Neural progenitor cell (in vitro differentiated cells): ENCODE measurements around the gene RELN. TPM values are rescaled to one million over a fixed set of nuclear protein-coding genes. Genes with fewer than 3 reads are reported as not detected.

Experiments used
- DNase-seq: peaks from one replicate; pipeline ENCODE4 v3.0.0-alpha.2; 2016; ENCODE audit warnings: low spot score
- H2AFZ ChIP-seq: fragments of 200-600 bp; sonication (generic); replicated peaks from 2 replicates; pipeline ENCODE4 v1.6.1; 2016; ENCODE audit warnings: antibody characterized with exemption
- H3F3A ChIP-seq: fragments of 200-600 bp; sonication (generic); 2 replicates; pipeline ENCODE4 v1.6.1; 2016; ENCODE audit warnings: antibody characterized with exemption, low read depth
- H3K27ac ChIP-seq: fragments of 200-600 bp; sonication (generic); 2 replicates; pipeline ENCODE4 v1.5.1; 2016; ENCODE audit warnings: mild to moderate bottlenecking
- H3K27me3 ChIP-seq: fragments of 200-600 bp; sonication (generic); 2 replicates; pipeline ENCODE4 v1.6.1; 2016; ENCODE audit warnings: mild to moderate bottlenecking, moderate library complexity
- H3K36me3 ChIP-seq: fragments of 200-600 bp; sonication (generic); 2 replicates; pipeline ENCODE4 v1.5.1; 2016
- H3K4me1 ChIP-seq: fragments of 200-600 bp; sonication (generic); 2 replicates; pipeline ENCODE4 v1.6.1; 2016; ENCODE audit warnings: mixed run types
- H3K4me2 ChIP-seq: fragments of 200-600 bp; sonication (generic); 2 replicates; pipeline ENCODE4 v1.6.1; 2016
- H3K4me3 ChIP-seq: fragments of 200-600 bp; sonication (generic); 2 replicates; pipeline ENCODE4 v1.5.1; 2016
- H3K79me2 ChIP-seq: fragments of 200-600 bp; sonication (generic); 2 replicates; pipeline ENCODE4 v1.6.1; 2016; ENCODE audit warnings: low read depth
- H3K9ac ChIP-seq: fragments of 200-600 bp; sonication (generic); 2 replicates; pipeline ENCODE4 v1.6.1; 2016
- H3K9me3 ChIP-seq: fragments of 200-600 bp; sonication (generic); 2 replicates; pipeline ENCODE4 v1.5.1; 2016; ENCODE audit warnings: low read depth
- H4K20me1 ChIP-seq: fragments of 200-600 bp; sonication (generic); 2 replicates; pipeline ENCODE4 v1.6.1; 2016; ENCODE audit warnings: low read depth
- H3K27ac Mint-ChIP-seq: 3 replicates; pipeline ENCODE4 v1.8.0; 2021; ENCODE audit warnings: mixed read lengths
- H3K27me3 Mint-ChIP-seq: 2 replicates; pipeline ENCODE4 v1.8.0; 2022; ENCODE audit warnings: low read depth, mild to moderate bottlenecking, inconsistent platforms, moderate library complexity, mixed read lengths; ENCODE audit not compliant: insufficient read depth
- H3K36me3 Mint-ChIP-seq: 3 replicates; pipeline ENCODE4 v1.8.0; 2021; ENCODE audit warnings: mixed read lengths
- H3K4me1 Mint-ChIP-seq: 3 replicates; pipeline ENCODE4 v1.8.0; 2021; ENCODE audit warnings: mixed read lengths
- H3K4me3 Mint-ChIP-seq: 3 replicates; pipeline ENCODE4 v1.8.0; 2021; ENCODE audit warnings: mild to moderate bottlenecking, moderate library complexity, mixed read lengths
- H3K9me3 Mint-ChIP-seq: 3 replicates; pipeline ENCODE4 v1.8.0; 2020; ENCODE audit warnings: mixed read lengths
- EZH2 ChIP-seq: fragments of 200-600 bp; sonication (generic); IDR thresholded peaks from 2 replicates; pipeline ENCODE4 v1.6.1; 2017; ENCODE audit warnings: antibody characterized with exemption, mild to moderate bottlenecking, moderate library complexity
- EZH2phosphoT487 ChIP-seq: fragments of 200-600 bp; sonication (generic); IDR thresholded peaks from 2 replicates; pipeline ENCODE4 v1.6.1; 2017; ENCODE audit warnings: antibody characterized with exemption
- total RNA-seq: library from RNA; depleted of rRNA; stranded (reverse); fragments of >200 nt; gene quantifications from 2 replicates; pipeline ENCODE4 v1.2.3, GENCODE V29; 2015; ENCODE audit warnings: low replicate concordance
- TF ChIP-seq, protein P1 (sequence below): fragments of 200-600 bp; sonication (generic); IDR thresholded peaks from 2 replicates; pipeline ENCODE4 v1.5.1; 2017; ENCODE audit warnings: antibody characterized with exemption, mild to moderate bottlenecking

RELN gene
- total RNA-seq, 1 donor from 2014 or later, result 0.02 TPM

DNA sequence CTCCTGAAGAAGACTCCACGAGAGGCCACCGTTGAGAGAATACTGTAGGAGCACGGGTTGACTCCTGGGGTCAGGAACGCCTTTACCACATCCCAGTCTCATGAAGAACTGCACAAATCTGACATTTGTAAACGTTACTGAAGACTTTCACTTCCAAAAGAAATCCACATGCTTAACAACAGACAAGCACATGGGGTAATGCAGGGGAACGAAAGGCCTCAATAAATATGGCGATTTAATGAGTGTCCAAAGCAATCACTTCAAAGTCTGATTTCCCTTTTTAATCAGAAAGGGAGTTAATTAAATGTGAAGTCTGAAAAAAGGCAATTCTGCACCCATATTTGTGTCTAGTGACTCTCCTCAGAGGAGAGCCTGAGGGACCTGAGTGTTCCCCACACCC, 449.1 kb downstream of the RELN start:
- no peaks in the 10 kb centered on the region for H3K79me2 ChIP-seq
- H3K4me2 ChIP-seq, result no peak overlapping the region
- no peaks in the 10 kb centered on the region for H3K9me3 ChIP-seq
- no peaks in the 10 kb centered on the region for H3K27me3 ChIP-seq
- H3K36me3 Mint-ChIP-seq, result no peaks in the 10 kb centered on the region
- H3K4me3 ChIP-seq, result no peak overlapping the region
- H3K4me1 Mint-ChIP-seq, result peaks cover 6% of the 10 kb centered on the region
- no peaks in the 10 kb centered on the region for H4K20me1 ChIP-seq
- H3K27ac ChIP-seq, result no peak overlapping the region
- peaks cover 2% of the 10 kb centered on the region for H3K9me3 Mint-ChIP-seq
- no peak for DNase-seq
- peaks cover 5% of the 10 kb centered on the region for H3K27me3 Mint-ChIP-seq
- no peaks in the 10 kb centered on the region for H3F3A ChIP-seq
- no peaks in the 10 kb centered on the region for H3K36me3 ChIP-seq
- no peak overlapping the region for H2AFZ ChIP-seq
- no peak overlapping the region for H3K27ac Mint-ChIP-seq
- H3K9ac ChIP-seq, result no peak overlapping the region
- TF ChIP-seq, protein P1, sequence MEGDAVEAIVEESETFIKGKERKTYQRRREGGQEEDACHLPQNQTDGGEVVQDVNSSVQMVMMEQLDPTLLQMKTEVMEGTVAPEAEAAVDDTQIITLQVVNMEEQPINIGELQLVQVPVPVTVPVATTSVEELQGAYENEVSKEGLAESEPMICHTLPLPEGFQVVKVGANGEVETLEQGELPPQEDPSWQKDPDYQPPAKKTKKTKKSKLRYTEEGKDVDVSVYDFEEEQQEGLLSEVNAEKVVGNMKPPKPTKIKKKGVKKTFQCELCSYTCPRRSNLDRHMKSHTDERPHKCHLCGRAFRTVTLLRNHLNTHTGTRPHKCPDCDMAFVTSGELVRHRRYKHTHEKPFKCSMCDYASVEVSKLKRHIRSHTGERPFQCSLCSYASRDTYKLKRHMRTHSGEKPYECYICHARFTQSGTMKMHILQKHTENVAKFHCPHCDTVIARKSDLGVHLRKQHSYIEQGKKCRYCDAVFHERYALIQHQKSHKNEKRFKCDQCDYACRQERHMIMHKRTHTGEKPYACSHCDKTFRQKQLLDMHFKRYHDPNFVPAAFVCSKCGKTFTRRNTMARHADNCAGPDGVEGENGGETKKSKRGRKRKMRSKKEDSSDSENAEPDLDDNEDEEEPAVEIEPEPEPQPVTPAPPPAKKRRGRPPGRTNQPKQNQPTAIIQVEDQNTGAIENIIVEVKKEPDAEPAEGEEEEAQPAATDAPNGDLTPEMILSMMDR, result no peak
- TF ChIP-seq EZH2phosphoT487 (no peak), EZH2 (no peak)
- H3K4me1 ChIP-seq, result no peaks in the 10 kb centered on the region
- H3K4me3 Mint-ChIP-seq, result no peak overlapping the region

DNA sequence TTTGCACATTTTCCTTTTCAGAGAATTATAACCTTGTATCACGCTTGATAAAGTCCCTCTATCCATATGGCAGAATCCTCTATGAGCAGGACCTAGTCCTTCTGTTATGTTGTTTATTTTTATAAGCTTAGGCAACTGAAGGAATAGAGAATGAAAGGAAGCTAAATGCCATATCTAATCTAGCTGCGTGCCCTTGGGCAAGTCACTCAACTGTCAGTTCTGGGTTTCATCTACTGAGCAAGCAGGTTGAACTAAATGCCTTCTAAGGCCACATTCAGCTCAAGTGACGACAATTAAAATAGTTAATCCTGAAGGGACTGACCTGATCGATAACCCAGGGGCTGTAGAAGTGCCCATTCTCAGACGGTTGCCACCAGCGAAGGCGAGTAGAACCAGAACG, 449.6 kb downstream of the RELN start:
- Mint-ChIP-seq H3K36me3 (no peaks in the 10 kb centered on the region), H3K4me3 (no peak overlapping the region), H3K9me3 (peaks cover 2% of the 10 kb centered on the region), H3K27me3 (peaks cover 5% of the 10 kb centered on the region), H3K27ac (no peak overlapping the region), H3K4me1 (peaks cover 6% of the 10 kb centered on the region)
- no peak overlapping the region for H3K4me3 ChIP-seq
- no peak overlapping the region for H3K9ac ChIP-seq
- no peaks in the 10 kb centered on the region for H3F3A ChIP-seq
- DNase-seq, result no peak
- no peaks in the 10 kb centered on the region for H3K36me3 ChIP-seq
- H3K4me1 ChIP-seq, result no peaks in the 10 kb centered on the region
- H3K27me3 ChIP-seq, result no peaks in the 10 kb centered on the region
- H3K27ac ChIP-seq, result no peak overlapping the region
- H3K4me2 ChIP-seq, result no peak overlapping the region
- TF ChIP-seq, protein P1, result no peak
- TF ChIP-seq EZH2 (no peak), EZH2phosphoT487 (no peak)
- no peaks in the 10 kb centered on the region for H3K9me3 ChIP-seq
- no peak overlapping the region for H2AFZ ChIP-seq
- H3K79me2 ChIP-seq, result no peaks in the 10 kb centered on the region
- H4K20me1 ChIP-seq, result no peaks in the 10 kb centered on the region

DNA sequence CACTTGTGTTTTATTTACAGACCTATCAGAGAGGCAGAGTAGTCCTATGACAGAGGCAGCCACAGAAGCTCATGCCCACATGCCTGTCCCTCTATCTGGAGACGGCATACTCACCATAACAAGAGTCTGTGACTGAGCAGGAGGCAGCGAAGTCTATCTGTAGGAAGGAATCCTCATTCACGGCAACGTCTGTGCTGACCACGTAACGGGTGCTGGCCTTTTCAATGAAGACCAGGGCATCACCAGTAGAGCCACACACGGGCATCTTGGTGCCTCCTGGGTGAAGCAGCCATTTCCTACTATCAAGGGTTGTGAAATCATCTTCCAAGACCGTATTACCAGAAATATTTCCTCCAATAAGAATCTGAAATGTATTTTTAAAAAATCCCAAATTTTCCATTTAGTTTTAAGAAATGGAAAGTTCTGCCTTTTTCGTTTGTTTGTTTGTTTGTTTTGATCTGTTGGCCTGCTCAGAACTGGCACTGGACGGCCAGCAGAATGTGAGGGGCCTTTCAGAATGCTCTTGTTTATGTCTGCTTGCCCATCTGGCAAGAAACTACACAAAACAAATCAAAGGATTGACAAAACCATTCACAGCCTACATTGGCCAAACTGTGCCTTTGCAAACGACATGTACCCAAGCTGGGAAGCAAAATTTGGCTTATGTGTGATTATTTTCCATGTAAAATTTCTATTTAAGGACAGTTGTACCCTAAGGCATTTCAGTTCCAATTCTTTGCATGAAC, 450.3 kb downstream of the RELN start:
- H4K20me1 ChIP-seq, result no peaks in the 10 kb centered on the region
- H3K4me3 ChIP-seq, result no peak overlapping the region
- H3K4me2 ChIP-seq, result no peak overlapping the region
- H3K36me3 ChIP-seq, result no peaks in the 10 kb centered on the region
- TF ChIP-seq EZH2phosphoT487 (no peak), EZH2 (no peak)
- TF ChIP-seq, protein P1, result no peak
- H3F3A ChIP-seq, result no peaks in the 10 kb centered on the region
- H2AFZ ChIP-seq, result no peak overlapping the region
- no peaks in the 10 kb centered on the region for H3K27me3 ChIP-seq
- peaks cover 2% of the 10 kb centered on the region for H3K9me3 Mint-ChIP-seq
- no peak overlapping the region for H3K4me3 Mint-ChIP-seq
- DNase-seq, result no peak
- H3K4me1 Mint-ChIP-seq, result peaks cover 6% of the 10 kb centered on the region
- no peaks in the 10 kb centered on the region for H3K4me1 ChIP-seq
- H3K9me3 ChIP-seq, result no peaks in the 10 kb centered on the region
- no peaks in the 10 kb centered on the region for H3K36me3 Mint-ChIP-seq
- H3K79me2 ChIP-seq, result no peaks in the 10 kb centered on the region
- no peak overlapping the region for H3K9ac ChIP-seq
- H3K27ac ChIP-seq, result no peak overlapping the region
- no peak overlapping the region for H3K27ac Mint-ChIP-seq
- peaks cover 5% of the 10 kb centered on the region for H3K27me3 Mint-ChIP-seq
